ENCODE data around the gene CLIC4. TPM values are rescaled to one million over a fixed set of nuclear protein-coding genes. Genes with fewer than 3 reads are reported as not detected.

CLIC4 gene
- total RNA-seq, 1 donor, result 544 TPM

DNA sequence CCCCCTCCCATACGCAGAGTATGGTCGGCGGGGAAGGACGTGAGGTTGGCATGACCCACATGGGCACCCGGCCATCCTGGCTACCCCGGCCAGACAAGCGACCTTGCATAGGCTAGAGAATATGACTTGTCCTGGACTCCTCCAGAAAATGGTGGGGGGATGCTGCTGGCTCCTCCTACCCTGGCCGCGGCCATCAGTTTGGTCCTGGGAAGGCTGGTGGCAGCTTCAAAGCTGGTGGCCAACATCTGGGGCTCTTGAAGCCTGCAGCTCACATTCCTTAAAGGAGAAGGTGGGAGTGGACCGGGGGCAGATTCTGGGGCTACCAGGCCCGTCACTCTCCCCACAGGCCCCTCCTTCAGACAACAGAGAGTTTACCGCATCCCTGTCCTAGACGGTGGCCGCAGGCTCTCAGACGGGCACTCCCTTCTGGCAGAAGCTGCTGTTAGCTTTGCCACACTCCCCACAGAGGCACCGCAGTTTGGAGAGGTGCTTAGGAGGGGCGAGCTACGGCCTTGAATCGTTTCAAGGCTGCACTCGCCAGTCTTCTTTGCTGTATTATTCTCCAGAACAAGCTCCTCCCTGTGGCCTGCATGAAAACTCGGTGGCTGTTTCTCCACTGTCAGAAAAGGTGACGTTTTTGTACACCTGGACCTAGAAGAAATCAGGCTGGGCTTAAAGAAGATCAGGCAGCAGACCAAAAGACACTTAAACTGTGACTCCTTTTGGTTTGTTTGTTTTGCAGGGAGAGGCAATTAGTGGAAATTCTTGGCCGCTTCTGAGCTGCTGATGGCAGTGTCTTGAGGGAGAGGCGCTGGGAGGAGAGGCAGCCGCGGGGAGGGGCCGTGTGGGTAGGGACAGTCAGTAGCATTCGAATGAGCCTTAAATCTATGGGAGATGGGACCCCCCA, 116.8 kb downstream of the CLIC4 start:
- TF ChIP-seq, protein P1, sequence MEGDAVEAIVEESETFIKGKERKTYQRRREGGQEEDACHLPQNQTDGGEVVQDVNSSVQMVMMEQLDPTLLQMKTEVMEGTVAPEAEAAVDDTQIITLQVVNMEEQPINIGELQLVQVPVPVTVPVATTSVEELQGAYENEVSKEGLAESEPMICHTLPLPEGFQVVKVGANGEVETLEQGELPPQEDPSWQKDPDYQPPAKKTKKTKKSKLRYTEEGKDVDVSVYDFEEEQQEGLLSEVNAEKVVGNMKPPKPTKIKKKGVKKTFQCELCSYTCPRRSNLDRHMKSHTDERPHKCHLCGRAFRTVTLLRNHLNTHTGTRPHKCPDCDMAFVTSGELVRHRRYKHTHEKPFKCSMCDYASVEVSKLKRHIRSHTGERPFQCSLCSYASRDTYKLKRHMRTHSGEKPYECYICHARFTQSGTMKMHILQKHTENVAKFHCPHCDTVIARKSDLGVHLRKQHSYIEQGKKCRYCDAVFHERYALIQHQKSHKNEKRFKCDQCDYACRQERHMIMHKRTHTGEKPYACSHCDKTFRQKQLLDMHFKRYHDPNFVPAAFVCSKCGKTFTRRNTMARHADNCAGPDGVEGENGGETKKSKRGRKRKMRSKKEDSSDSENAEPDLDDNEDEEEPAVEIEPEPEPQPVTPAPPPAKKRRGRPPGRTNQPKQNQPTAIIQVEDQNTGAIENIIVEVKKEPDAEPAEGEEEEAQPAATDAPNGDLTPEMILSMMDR (IDR thresholded peaks at IDR 0.05; ENCODE audit: insufficient read depth, low read depth, low read length), result peak; percentile 19
- DNase-seq (ENCODE audit: low read depth), result no peak
- no peak overlapping the region for H3K4me3 ChIP-seq (ENCODE audit: low read depth, low read length)

DNA sequence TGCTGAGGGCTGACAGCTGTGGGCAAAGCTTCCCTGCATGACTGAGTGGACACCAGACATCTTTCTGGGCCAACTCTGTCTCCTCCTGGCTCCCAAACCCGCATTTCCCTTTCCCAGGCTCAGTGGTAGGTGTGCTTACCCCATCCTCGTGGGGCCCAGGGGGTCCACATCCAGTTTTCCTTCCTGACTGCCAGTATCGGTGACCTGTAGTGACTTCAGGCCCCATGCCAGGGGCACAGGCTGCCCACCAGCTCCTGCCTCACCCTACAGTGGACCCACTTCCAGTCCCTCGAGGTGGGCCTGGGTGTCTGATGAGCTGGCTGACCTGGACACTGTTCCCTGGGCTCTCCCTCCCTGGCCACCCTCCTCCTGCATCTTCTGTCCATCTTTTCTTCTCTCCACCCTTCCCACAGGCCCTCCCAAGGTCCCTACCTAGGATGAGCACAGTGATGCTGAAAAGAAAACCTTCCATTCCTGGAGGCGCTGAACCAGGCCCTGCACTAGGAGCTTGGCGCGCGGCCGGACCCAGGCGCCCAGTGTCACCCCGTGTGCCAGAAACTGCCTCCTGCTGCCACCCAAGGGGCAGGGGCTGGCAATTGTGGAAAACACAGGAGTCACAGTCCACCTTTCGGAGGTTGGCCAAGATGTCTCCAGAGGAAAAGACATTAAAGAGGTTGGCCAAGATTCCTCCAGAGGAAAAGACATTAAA, 117.7 kb downstream of the CLIC4 start:
- DNase-seq (ENCODE audit: low read depth), result no peak
- TF ChIP-seq, protein P1 (IDR thresholded peaks at IDR 0.05; ENCODE audit: insufficient read depth, low read depth, low read length), result no peak
- no peak overlapping the region for H3K4me3 ChIP-seq (ENCODE audit: low read depth, low read length)

DNA sequence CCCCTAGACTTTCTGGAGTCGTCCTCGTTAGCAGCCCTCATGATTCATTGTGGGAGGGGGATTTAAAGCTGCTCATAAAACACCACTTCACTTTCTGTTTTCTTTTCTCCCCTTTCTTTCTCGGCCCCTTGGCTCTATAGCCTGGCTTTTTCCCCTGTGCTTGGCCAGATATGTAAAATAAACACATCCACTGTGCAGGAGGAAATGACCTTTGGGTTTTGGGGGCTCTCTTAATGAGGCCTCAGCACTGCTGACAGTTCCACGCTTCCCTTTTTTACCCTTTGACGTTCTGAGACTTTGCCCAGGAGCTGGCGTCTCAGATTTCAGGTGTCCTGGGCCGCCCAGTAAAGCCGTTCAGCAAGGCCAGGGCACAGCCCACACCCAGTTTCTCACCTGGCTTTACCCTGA, 119.1 kb downstream of the CLIC4 start:
- H3K4me3 ChIP-seq (ENCODE audit: low read depth, low read length), result no peak overlapping the region
- DNase-seq (ENCODE audit: low read depth), result no peak
- TF ChIP-seq, protein P1 (IDR thresholded peaks at IDR 0.05; ENCODE audit: insufficient read depth, low read depth, low read length), result no peak

DNA sequence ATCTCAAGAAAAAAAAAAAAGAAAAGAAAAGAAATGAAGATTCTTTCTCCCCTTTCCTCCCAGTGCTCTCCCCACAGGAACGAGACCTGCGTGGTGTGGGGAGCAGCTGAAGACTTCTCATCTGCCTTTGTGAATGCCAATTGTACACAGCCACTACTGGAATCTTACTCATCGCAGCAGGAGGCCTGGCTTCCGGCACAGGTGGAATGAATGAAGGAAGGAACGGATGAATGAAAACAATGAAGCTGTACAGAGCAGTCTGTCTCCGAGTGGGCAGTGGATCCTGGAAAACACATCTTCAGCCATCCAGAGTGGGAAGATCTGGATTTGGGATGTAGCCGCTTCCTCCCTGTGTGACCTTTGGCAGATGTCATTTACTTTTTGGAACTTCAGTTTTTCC, 119.9 kb downstream of the CLIC4 start:
- TF ChIP-seq, protein P1 (IDR thresholded peaks at IDR 0.05; ENCODE audit: insufficient read depth, low read depth, low read length), result no peak
- H3K4me3 ChIP-seq (ENCODE audit: low read depth, low read length), result no peak overlapping the region
- DNase-seq (ENCODE audit: low read depth), result no peak

DNA sequence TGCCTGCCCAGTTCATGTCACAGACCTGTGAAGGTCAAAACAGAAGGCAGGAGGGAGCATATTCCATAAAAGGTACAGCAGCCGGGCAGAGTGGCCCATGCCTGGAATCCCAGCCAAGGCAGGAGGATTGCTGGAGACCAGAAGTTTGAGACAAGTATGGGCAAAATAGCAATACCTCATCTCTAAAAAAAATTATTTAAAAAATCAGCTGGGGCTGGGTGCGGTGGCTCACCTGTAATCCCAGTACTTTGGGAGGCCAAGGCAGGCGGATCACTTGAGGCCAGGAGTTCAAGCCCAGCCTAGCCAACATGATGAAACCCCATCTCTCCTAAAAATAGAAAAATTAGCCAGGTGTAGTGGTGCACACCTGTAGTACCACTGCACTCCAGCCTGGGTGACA, 120.3 kb downstream of the CLIC4 start:
- no peak for DNase-seq (ENCODE audit: low read depth)
- no peak overlapping the region for H3K4me3 ChIP-seq (ENCODE audit: low read depth, low read length)
- TF ChIP-seq, protein P1 (IDR thresholded peaks at IDR 0.05; ENCODE audit: insufficient read depth, low read depth, low read length), result no peak

DNA sequence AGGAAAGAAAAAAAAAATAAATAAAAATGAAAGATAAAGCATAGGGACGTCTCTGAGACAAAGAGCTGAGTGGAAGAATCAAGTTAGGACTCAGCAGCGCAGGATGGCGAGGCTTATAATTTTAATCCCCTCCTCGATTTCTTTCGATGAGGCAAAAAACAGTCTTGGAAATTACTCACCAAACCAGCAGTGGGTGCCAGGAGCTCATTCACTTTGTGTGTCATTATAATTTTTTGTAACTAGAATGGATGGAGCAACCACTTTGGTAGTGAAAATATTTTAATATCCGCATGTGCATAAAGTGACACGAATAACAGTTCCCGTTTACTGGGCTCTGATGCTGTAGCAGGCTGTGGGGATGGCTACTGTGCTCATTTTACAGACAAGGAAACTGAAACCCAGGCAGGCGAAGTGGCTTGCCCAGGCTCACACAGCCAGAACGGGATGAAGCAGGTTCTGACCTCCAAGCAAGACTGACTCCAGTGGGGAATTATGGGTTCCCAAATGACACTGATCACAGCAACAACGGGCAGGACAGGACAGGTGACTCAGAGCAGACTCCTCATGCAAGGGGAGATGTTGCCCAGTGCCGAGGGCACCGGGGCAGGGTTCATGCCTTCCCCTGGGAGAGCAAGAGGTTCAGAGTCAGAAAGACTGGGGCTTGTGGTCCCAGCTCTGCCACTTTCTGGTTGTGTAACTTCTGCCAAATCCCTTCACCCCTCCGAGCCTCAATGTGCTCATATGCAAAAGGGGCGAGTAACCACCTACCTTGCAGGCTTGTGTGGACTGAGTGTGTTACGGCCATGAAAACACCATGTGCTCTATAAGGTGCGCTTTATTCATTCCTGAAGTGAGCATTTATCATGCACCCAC, 121.2 kb downstream of the CLIC4 start:
- no peak overlapping the region for H3K4me3 ChIP-seq (ENCODE audit: low read depth, low read length)
- DNase-seq (ENCODE audit: low read depth), result no peak
- TF ChIP-seq, protein P1 (IDR thresholded peaks at IDR 0.05; ENCODE audit: insufficient read depth, low read depth, low read length), result no peak
